C4-2B (cell line): ENCODE data around the gene RNU6-1.

Source experiments
- H3K27ac ChIP-seq: fragments of 450-650 bp; 2 replicates; pipeline ENCODE4 v1.5.1; 2017
- CTCF ChIP-seq: fragments of 450-650 bp; conservative IDR thresholded peaks from 2 replicates; pipeline ENCODE4 v1.5.1; 2017; ENCODE audit warnings: mild to moderate bottlenecking
- ZFX ChIP-seq: fragments of 450-650 bp; IDR thresholded peaks from 2 replicates; pipeline ENCODE4 v1.6.1; 2017

RNU6-1 gene

GRCh38 chr15:67822537-67823313 is 17.1 kb downstream of the RNU6-1 start:
- no peak for TF ChIP-seq CTCF
- TF ChIP-seq ZFX, result no peak
- H3K27ac ChIP-seq, result no peak overlapping the region

GRCh38 chr15:67821784-67822440 is 17.9 kb downstream of the RNU6-1 start:
- H3K27ac ChIP-seq, result no peak overlapping the region
- TF ChIP-seq ZFX (no peak), CTCF (no peak)

- no peak overlapping the region for H3K27ac ChIP-seq
- TF ChIP-seq ZFX (no peak), CTCF (no peak)
Measured at GRCh38 chr15:67820992-67821783, 18.7 kb downstream of the RNU6-1 start.

GRCh38 chr15:67820122-67820991 is 19.5 kb downstream of the RNU6-1 start:
- H3K27ac ChIP-seq, result no peak overlapping the region
- TF ChIP-seq ZFX (no peak), CTCF (no peak)

GRCh38 chr15:67819636-67820035 is 20.2 kb downstream of the RNU6-1 start:
- TF ChIP-seq ZFX (no peak), CTCF (no peak)
- H3K27ac ChIP-seq, result no peak overlapping the region

GRCh38 chr15:67818464-67818863 is 21.4 kb downstream of the RNU6-1 start:
- no peak overlapping the region for H3K27ac ChIP-seq
- TF ChIP-seq ZFX, result no peak
- no peak for TF ChIP-seq CTCF
